ENCODE results near the gene HDDC2.

GRCh38 chr6:125268765-125269164, 33.0 kb downstream of the HDDC2 start:
- no peak for TF ChIP-seq EZH2 (IDR thresholded peaks at IDR 0.05; ENCODE audit: insufficient read depth, poor library complexity, severe bottlenecking)
- TF ChIP-seq EZH2phosphoT487 (IDR thresholded peaks at IDR 0.05; ENCODE audit: insufficient read depth, low read depth), result no peak

Measured in GM23248 (cell line).